Measurements from ENCODE around the gene EIF1AY. TPM values are rescaled to one million over a fixed set of nuclear protein-coding genes. Genes with fewer than 3 reads are reported as not detected.
A peak's percentile ranks its signal among the peaks of the same experiment; 100 is the strongest.

EIF1AY gene
- total and polyA plus RNA-seq, 12 donors = 52.3 to 272 (median 247) TPM; not detected in 3

GRCh38 chrY:20555820-20556219, 19.8 kb upstream of the EIF1AY start:
- no peak overlapping the region for H3K27ac ChIP-seq
- H3K4me1 ChIP-seq = peaks cover 0 to 24% (median 0%) of the 10 kb centered on the region in 9 donors
- ATAC-seq (no peak), DNase-seq (no peak)
- H3K36me3 ChIP-seq = no peaks in the 10 kb centered on the region
- H3K4me3 ChIP-seq = no peak overlapping the region
- TF ChIP-seq CTCF (IDR thresholded peaks at IDR 0.05) = no peak
- no peaks in the 10 kb centered on the region for H3K27me3 ChIP-seq
- intact Hi-C loops (cut with DNase I) = loop anchor here in 3 of 10 donors (5.0 kb wide), 1 partner anchor 186 kb away; no protein-coding TSS in a partner anchor
- H3K9me3 ChIP-seq = no peaks in the 10 kb centered on the region
- WGBS, 2 donors = 38 to 56% methylated on average over 2 of the region's 2 CpGs

GRCh38 chrY:20558677-20559076, 16.9 kb upstream of the EIF1AY start:
- H3K4me3 ChIP-seq = no peak overlapping the region
- peak overlapping the region in 4 of 10 donors; percentile 61 to 76 (median 66) for H3K27ac ChIP-seq
- H3K27me3 ChIP-seq = no peaks in the 10 kb centered on the region
- TF ChIP-seq CTCF (IDR thresholded peaks at IDR 0.05) = peak in 4 of 9 donors; percentile 44 to 59 (median 47)
- DNase-seq (peak in 1 of 2 donors; percentile 13), ATAC-seq (peak in 4 of 8 donors; percentile 36 to 60 (median 55))
- peaks cover 0 to 25% (median 0%) of the 10 kb centered on the region in 9 donors for H3K4me1 ChIP-seq
- 4 to 6% methylated on average over 2 of the region's 2 CpGs for WGBS, 2 donors
- H3K36me3 ChIP-seq = no peaks in the 10 kb centered on the region
- H3K9me3 ChIP-seq = no peaks in the 10 kb centered on the region
- intact Hi-C loops (cut with DNase I) = loop anchor here in 3 of 10 donors (5.0 kb wide), 1 partner anchor 184 kb away; no protein-coding TSS in a partner anchor

GRCh38 chrY:20559873-20560512, 15.6 kb upstream of the EIF1AY start:
- peak in 5 of 8 donors; percentile 79 to 85 (median 82) for ATAC-seq

GRCh38 chrY:20571306-20571705, 4.3 kb upstream of the EIF1AY start:
- TF ChIP-seq CTCF (IDR thresholded peaks at IDR 0.05) = no peak
- DNase-seq = no peak
- no peak for ATAC-seq
- H3K27ac ChIP-seq = peak overlapping the region in 5 of 10 donors; percentile 3 to 43 (median 35)
- no peak overlapping the region for H3K4me3 ChIP-seq
- WGBS, 2 donors = 51 to 66% methylated on average over 3 of the region's 3 CpGs
- no peaks in the 10 kb centered on the region for H3K27me3 ChIP-seq
- H3K36me3 ChIP-seq = no peaks in the 10 kb centered on the region
- H3K9me3 ChIP-seq = no peaks in the 10 kb centered on the region
- H3K4me1 ChIP-seq = peaks cover 0 to 25% (median 0%) of the 10 kb centered on the region in 9 donors
- intact Hi-C loops (cut with DNase I) = loop anchor here in 1 of 10 donors (10.0 kb wide), 1 partner anchor 1497 kb away; no protein-coding TSS in a partner anchor

More at GRCh38 chrY:20559873-20560512, 15.6 kb upstream of the EIF1AY start:
- WGBS, 2 donors = 23 to 32% methylated on average over 2 of the region's 2 CpGs
- Histone ChIP-seq H3K9me3 (no peaks in the 10 kb centered on the region), H3K36me3 (no peaks in the 10 kb centered on the region), H3K27me3 (no peaks in the 10 kb centered on the region), H3K4me1 (peaks cover 0 to 25% (median 0%) of the 10 kb centered on the region in 9 donors), H3K4me3 (no peak overlapping the region), H3K27ac (peak overlapping the region in 7 of 10 donors; percentile 22 to 76 (median 61))
- peak; percentile 36 to 61 for DNase-seq
- TF ChIP-seq CTCF (IDR thresholded peaks at IDR 0.05) = no peak
- intact Hi-C loops (cut with DNase I) = loop anchor here in 3 of 10 donors (5.0 kb wide), 1 partner anchor 182 kb away; no protein-coding TSS in a partner anchor

Measured in heart right ventricle (tissue), 16 donors.